Progenitor cell of endocrine pancreas (in vitro differentiated cells): Measurements from ENCODE around the gene TTC21B. TPM values are rescaled to one million over a fixed set of nuclear protein-coding genes. Genes with fewer than 3 reads are reported as not detected.
"Not testable (repeated sequence)": the region's sequence is repeated elsewhere in the genome, so short reads cannot be mapped to it uniquely, and the experiment has no call there.

ENCODE experiments used
- DNase-seq: peaks from one replicate; pipeline ENCODE4 v3.0.0; 2021; ENCODE audit warnings: low spot score; ENCODE audit not compliant: unreplicated experiment
- H3K27ac Mint-ChIP-seq: 2 replicates; pipeline ENCODE4 v1.8.0; 2021; ENCODE audit warnings: mild to moderate bottlenecking, moderate library complexity, mixed read lengths
- H3K27me3 Mint-ChIP-seq: 2 replicates; pipeline ENCODE4 v1.8.0; 2021; ENCODE audit warnings: mixed read lengths
- H3K36me3 Mint-ChIP-seq: 2 replicates; pipeline ENCODE4 v1.8.0; 2022; ENCODE audit warnings: mixed read lengths; ENCODE audit not compliant: insufficient read depth
- H3K4me1 Mint-ChIP-seq: 2 replicates; pipeline ENCODE4 v1.8.0; 2021; ENCODE audit warnings: low read depth, mixed read lengths
- H3K4me3 Mint-ChIP-seq: 2 replicates; pipeline ENCODE4 v1.8.0; 2021; ENCODE audit warnings: low read depth, mild to moderate bottlenecking, moderate library complexity, mixed read lengths
- H3K9me3 Mint-ChIP-seq: 2 replicates; pipeline ENCODE4 v1.8.0; 2021; ENCODE audit warnings: low read depth, mixed read lengths
- long read RNA-seq: library from polyadenylated mRNA; unstranded; transcript quantifications from one replicate; pipeline ENCODE4 v2.0.0, GENCODE V29; 2020
- total RNA-seq: library from RNA; stranded (reverse); gene quantifications from 2 replicates; pipeline ENCODE4 v1.2.1, GENCODE V29; 2021
- TF ChIP-seq, protein P1 (sequence below): fragments of 200-600 bp; sonication (generic); IDR thresholded peaks from one replicate; pipeline ENCODE4 v1.5.0; 2021; ENCODE audit warnings: antibody characterized with exemption, mild to moderate bottlenecking; ENCODE audit not compliant: unreplicated experiment

The TTC21B gene
- 34.5 and 36.9 TPM in 2 replicates for total RNA-seq
- long read RNA-seq, full-length matches to known transcripts = 10 of 65 reads
- long read RNA-seq, partial matches to known transcripts = 41 of 65 reads
- long read RNA-seq, other reads (novel, unspliced or antisense) = 14 of 65 reads

DNA sequence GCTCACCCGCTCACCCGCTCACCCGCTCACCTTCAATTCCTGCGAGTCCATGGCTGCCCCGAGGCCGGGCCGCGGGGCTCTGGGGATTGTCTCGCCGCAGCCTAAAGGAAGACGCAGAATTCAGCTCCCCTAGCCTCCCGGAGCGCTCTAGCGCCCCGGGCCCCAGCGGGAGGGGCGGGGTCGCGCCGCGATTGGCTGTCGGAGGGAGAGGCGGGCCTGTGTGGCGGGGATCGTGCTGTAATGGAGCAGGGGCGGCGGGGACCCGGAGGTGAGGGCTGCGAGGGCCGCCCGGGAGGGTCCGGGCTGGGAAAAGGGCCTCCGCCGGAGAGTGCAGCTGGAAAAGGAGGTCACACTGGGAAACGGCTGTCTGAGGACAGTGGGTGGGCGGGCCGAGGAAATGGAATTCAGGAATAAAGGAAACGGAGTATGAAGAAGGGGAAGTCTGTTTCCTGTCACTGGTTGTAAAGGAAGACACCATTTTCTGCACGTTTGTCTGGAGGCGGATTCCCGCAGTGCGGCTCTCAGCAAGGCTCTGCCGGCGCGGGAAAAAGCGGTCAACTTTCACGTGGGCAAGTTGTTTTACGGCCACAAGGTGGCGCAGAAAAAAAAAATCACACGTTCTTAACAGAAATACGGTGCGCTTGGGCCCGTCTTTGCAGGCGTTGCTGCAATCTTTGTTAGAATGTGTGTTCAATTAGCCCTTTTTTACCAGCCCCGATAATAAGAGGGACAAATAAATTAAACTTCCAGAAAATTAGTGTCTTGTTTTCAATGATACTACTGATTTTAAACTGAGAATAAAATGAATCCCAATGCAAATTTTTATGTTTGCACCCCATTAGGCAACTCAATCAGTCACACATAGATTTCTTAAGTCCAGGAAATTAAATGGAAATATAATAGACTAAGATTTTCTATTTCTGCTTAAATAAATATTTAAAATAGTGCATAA lies at the start of gene TTC21B:
Gene TTC21B, minus strand, starts transcription at position 122 of the 952 bp plus-strand sequence. Its CDS starts 71 bp downstream, at position 51.
- Mint-ChIP-seq H3K36me3 (peaks cover 2% of the 10 kb centered on the region), H3K4me3 (peak within 1 kb of the TSS; percentile 27), H3K4me1 (peaks cover 14% of the 10 kb centered on the region), H3K9me3 (peaks cover 3% of the 10 kb centered on the region), H3K27me3 (no peaks in the 10 kb centered on the region), H3K27ac (no peak within 1 kb of the TSS)
- TF ChIP-seq, protein P1, sequence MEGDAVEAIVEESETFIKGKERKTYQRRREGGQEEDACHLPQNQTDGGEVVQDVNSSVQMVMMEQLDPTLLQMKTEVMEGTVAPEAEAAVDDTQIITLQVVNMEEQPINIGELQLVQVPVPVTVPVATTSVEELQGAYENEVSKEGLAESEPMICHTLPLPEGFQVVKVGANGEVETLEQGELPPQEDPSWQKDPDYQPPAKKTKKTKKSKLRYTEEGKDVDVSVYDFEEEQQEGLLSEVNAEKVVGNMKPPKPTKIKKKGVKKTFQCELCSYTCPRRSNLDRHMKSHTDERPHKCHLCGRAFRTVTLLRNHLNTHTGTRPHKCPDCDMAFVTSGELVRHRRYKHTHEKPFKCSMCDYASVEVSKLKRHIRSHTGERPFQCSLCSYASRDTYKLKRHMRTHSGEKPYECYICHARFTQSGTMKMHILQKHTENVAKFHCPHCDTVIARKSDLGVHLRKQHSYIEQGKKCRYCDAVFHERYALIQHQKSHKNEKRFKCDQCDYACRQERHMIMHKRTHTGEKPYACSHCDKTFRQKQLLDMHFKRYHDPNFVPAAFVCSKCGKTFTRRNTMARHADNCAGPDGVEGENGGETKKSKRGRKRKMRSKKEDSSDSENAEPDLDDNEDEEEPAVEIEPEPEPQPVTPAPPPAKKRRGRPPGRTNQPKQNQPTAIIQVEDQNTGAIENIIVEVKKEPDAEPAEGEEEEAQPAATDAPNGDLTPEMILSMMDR = peak; percentile 90
- DNase-seq = peak; percentile 95

DNA sequence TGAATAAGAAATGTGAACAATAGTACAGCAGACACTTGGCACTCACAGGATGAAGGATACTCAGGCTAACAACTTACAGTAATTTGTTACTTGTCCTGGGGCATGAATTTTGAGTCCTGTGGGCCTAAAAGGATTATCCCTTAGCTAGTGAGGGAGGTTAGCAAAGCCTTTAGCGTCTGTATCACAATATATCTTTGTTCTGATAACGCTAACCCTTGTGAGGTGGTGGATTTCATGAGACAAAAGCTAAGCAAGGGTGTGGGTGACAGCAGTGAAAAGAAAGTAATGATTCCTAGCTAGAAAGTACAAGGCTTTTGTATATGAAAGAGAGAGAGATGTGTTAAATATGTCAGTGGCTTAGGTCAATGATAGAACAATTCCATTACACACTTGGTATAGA lies 46.8 kb upstream of the TTC21B start:
- H3K27ac Mint-ChIP-seq = no peak overlapping the region
- TF ChIP-seq, protein P1 = no peak
- H3K4me1 Mint-ChIP-seq = no peaks in the 10 kb centered on the region
- no peak overlapping the region for H3K4me3 Mint-ChIP-seq
- H3K9me3 Mint-ChIP-seq = no peaks in the 10 kb centered on the region
- H3K27me3 Mint-ChIP-seq = peaks cover 3% of the 10 kb centered on the region
- no peak for DNase-seq
- H3K36me3 Mint-ChIP-seq = no peaks in the 10 kb centered on the region

DNA sequence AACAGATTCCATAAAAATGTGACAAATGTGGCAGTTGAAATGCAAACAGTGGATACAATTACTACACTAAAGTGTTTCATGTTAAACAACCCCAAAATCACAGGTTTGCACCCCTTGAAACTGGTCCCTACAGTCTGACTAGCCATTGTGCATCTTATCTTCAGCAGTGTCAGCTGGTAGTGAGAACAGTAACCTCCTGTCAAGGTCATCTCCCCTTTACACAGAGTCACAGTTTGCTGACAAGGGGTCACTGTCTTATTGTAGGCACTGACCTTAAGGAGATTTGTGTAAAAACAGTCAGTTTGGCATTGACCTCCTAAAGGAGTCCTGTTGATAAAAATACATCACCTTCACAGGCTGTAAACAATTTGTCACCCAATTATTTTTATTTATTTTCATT lies 37.3 kb upstream of the TTC21B start:
- TF ChIP-seq, protein P1 = no peak
- Mint-ChIP-seq H3K36me3 (no peaks in the 10 kb centered on the region), H3K4me1 (no peaks in the 10 kb centered on the region), H3K9me3 (peaks cover 3% of the 10 kb centered on the region), H3K4me3 (no peak overlapping the region), H3K27ac (no peak overlapping the region), H3K27me3 (no peaks in the 10 kb centered on the region)
- DNase-seq = no peak

DNA sequence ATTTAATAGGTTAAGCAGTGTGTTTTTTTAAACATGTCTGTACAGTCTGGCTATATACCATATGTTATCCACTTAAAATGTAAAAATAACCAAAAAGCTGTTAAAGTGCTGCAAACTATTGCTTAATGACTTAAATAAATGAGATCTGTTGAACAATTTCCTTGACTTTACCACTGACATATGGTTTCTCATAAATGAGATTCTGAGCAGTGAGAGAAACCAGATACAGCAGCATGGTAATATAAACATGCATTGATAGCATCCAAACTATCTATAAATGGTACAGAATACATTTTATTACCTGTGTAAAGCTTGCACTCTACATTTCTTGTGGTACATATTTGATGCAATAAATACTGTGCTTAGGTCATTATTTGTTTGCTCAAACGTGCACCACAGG lies 36.3 kb upstream of the TTC21B start:
- Mint-ChIP-seq H3K4me3 (no peak overlapping the region), H3K27me3 (peaks cover 6% of the 10 kb centered on the region), H3K27ac (no peak overlapping the region), H3K36me3 (no peaks in the 10 kb centered on the region), H3K4me1 (no peaks in the 10 kb centered on the region), H3K9me3 (peaks cover 3% of the 10 kb centered on the region)
- TF ChIP-seq, protein P1 = no peak
- DNase-seq = no peak

DNA sequence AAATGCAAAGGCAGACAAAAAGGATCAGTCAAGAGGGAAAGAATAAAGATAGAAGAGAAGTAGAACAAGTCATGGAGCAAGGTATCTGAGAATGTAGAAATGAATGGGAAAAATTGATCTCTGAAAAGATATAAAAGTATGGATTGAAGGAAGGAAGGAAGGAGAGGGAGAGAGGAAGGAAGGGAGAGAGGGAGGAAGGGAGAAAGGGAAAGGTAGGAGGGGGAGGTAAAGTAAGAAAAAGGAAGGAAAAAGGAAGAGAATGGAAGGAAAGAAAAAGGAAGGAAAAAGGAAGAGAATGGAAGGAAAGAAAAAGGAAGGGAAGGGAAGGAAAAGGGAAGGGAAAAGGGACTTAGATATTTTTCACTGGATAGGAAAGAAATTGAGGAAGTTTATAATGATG lies 31.5 kb upstream of the TTC21B start:
- no peak overlapping the region for H3K27ac Mint-ChIP-seq
- H3K9me3 Mint-ChIP-seq = peaks cover 3% of the 10 kb centered on the region
- H3K4me3 Mint-ChIP-seq = no peak overlapping the region
- no peak for DNase-seq
- H3K36me3 Mint-ChIP-seq = no peaks in the 10 kb centered on the region
- peaks cover 18% of the 10 kb centered on the region for H3K27me3 Mint-ChIP-seq
- TF ChIP-seq, protein P1 = no peak
- H3K4me1 Mint-ChIP-seq = no peaks in the 10 kb centered on the region

DNA sequence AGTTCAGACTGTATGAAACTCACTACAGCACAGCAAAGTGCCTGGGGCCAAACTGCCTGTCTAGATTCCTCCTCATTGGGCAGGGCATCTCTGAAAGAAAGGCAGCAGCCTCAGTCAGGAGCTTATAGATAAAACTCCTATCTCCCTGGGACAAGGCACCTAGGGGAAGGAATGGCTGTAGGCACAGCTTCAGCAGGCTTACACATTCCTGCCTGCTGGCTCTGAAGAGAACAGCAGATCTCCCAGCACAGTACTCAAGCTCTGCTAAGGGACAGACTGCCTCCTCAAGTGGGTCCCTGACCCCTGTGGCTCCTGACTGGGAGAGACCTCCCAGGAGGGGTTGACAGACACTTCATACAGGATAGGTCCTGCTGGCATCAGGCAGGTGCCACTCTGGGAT lies 18.6 kb upstream of the TTC21B start:
- not testable (repeated sequence) for DNase-seq, H3K9me3 Mint-ChIP-seq, H3K36me3 Mint-ChIP-seq, H3K4me1 Mint-ChIP-seq, H3K4me3 Mint-ChIP-seq, H3K27me3 Mint-ChIP-seq, H3K27ac Mint-ChIP-seq
